K562 (cell line): ENCODE measurements around the gene HEMGN. TPM values are rescaled to one million over a fixed set of nuclear protein-coding genes. Genes with fewer than 3 reads are reported as not detected.
A peak's percentile ranks its signal among the peaks of the same experiment; 100 is the strongest.

ENCODE experiments used
- CEBPB ChIP-seq: fragments of 450-650 bp; IDR thresholded peaks from 2 replicates; pipeline ENCODE4 v1.6.1; 2016; ENCODE audit warnings: missing genetic modification characterization, missing compliant biosample characterization
- CREBBP ChIP-seq: IDR thresholded peaks from one replicate; pipeline ENCODE4 v1.6.1; 2012; ENCODE audit warnings: low read depth, mild to moderate bottlenecking, control low read depth, inconsistent platforms, low read length
- GABPB2 ChIP-seq: fragments of 250-450 bp; sonication (Bioruptor Pico); conservative IDR thresholded peaks from 2 replicates; pipeline ENCODE4 v1.5.1; 2021; ENCODE audit warnings: mild to moderate bottlenecking
- GATAD2B ChIP-seq: fragments of 450-650 bp; IDR thresholded peaks from 2 replicates; pipeline ENCODE4 v1.6.1; 2017; ENCODE audit warnings: mild to moderate bottlenecking, borderline replicate concordance
- HDAC1 ChIP-seq, 2 experiments: fragments of 450-650 bp; IDR thresholded peaks; 2 replicates each; pipeline ENCODE4 v1.6.1; 2016 to 2017; ENCODE audit warnings: inconsistent platforms in 1 of 2, mild to moderate bottlenecking in 1 of 2, moderate library complexity in 1 of 2
- HNRNPL ChIP-seq: fragments of 200-400 bp; formaldehyde crosslinking; IDR thresholded peaks from 2 replicates; pipeline ENCODE4 v1.6.1; 2017; ENCODE audit warnings: low read depth, mild to moderate bottlenecking, low read length
- PURB ChIP-seq: sonication (generic); formaldehyde crosslinking; IDR thresholded peaks from 2 replicates; pipeline ENCODE4 v1.9.0; 2021; ENCODE audit warnings: low read depth, mild to moderate bottlenecking, missing genetic modification reagents
- SRSF9 ChIP-seq: fragments of 200-400 bp; formaldehyde crosslinking; IDR thresholded peaks from 2 replicates; pipeline ENCODE4 v1.6.1; 2017; ENCODE audit warnings: low read depth, low read length, borderline replicate concordance
- TEAD4 ChIP-seq, 2 experiments: sonication (generic) in 1 of 2; formaldehyde crosslinking in 1 of 2; IDR thresholded peaks; 2 replicates each; pipeline versions ENCODE4 v1.6.1 to v1.8.0; 2012 to 2022; ENCODE audit warnings: borderline replicate concordance in 1 of 2, inconsistent platforms in 1 of 2, low read length in 1 of 2, mild to moderate bottlenecking in 1 of 2, missing genetic modification reagents in 1 of 2
- XRCC3 ChIP-seq: fragments of 450-650 bp; IDR thresholded peaks from 2 replicates; pipeline ENCODE4 v1.6.1; 2017; ENCODE audit warnings: mild to moderate bottlenecking, moderate library complexity
- YY1 ChIP-seq, 3 experiments: IDR thresholded peaks; 2 replicates each; pipeline ENCODE4 v1.6.1; 2011; ENCODE audit warnings: low read length in 2 of 3, mild to moderate bottlenecking in 2 of 3, moderate library complexity in 2 of 3, borderline replicate concordance in 1 of 3, control low read depth in 1 of 3, low read depth in 1 of 3; ENCODE audit not compliant: insufficient read depth in 3 of 3, insufficient replicate concordance in 2 of 3, control insufficient read depth in 1 of 3, insufficient read length in 1 of 3; ENCODE audit errors: extremely low read depth in 1 of 3
- ZFX ChIP-seq: sonication (generic); formaldehyde crosslinking; IDR thresholded peaks from 2 replicates; pipeline ENCODE4 v1.8.0; 2022; ENCODE audit warnings: mild to moderate bottlenecking, missing genetic modification reagents, moderate library complexity
- ZNF263 ChIP-seq: sonication (generic); formaldehyde crosslinking; IDR thresholded peaks from 2 replicates; pipeline ENCODE4 v1.8.0; 2022; ENCODE audit warnings: mild to moderate bottlenecking, missing genetic modification reagents, borderline replicate concordance
- polyA plus RNA-seq, 8 experiments: library from polyadenylated mRNA; depleted of rRNA in 4 of 8; stranded (reverse) in 5 of 8; unstranded in 3 of 8; fragments of >200 nt; fragmentation: Nextera tagmentation in 2 of 8; fragmentation: Illumina TruSeq in 1 of 8; extraction: Ambion mirVana in 2 of 8; extraction: Trizol in 1 of 8; gene quantifications; 2 replicates each; pipeline versions ENCODE4 v1.2.1 to v1.2.3, GENCODE V29; 2011 to 2014; ENCODE audit warnings: inconsistent platforms in 1 of 8, missing spikeins in 1 of 8
- total RNA-seq, 7 experiments: library from RNA; depleted of rRNA in 6 of 7; stranded (reverse); fragments of >200 nt in 6 of 7; fragmentation: Illumina TruSeq in 2 of 7; extraction: Trizol in 2 of 7; gene quantifications; 2 replicates each; pipeline versions ENCODE4 v1.2.1 to v1.2.3, GENCODE V29; 2011 to 2021; ENCODE audit warnings: low replicate concordance in 1 of 7
- TF ChIP-seq, protein P1 (sequence below), 2 experiments: fragments of 200-800 bp in 1 of 2; sonication (Bioruptor generic) in 1 of 2; sonication (generic) in 1 of 2; formaldehyde crosslinking in 1 of 2; IDR thresholded peaks in 1 of 2; conservative IDR thresholded peaks in 1 of 2; 2 replicates each; pipeline versions ENCODE4 v1.5.0 to v1.6.1; 2016 to 2020; ENCODE audit warnings: missing compliant biosample characterization in 1 of 2, missing genetic modification characterization in 1 of 2, missing genetic modification reagents in 1 of 2
- TF ChIP-seq, protein P2 (sequence below): fragments of 450-650 bp; conservative IDR thresholded peaks from 2 replicates; pipeline ENCODE4 v1.6.1; 2016; ENCODE audit warnings: missing genetic modification characterization, low read depth, mild to moderate bottlenecking, missing compliant biosample characterization, moderate library complexity
- TF ChIP-seq, protein P3 (sequence below): fragments of 450-650 bp; IDR thresholded peaks from 2 replicates; pipeline ENCODE4 v1.6.1; 2014; ENCODE audit warnings: low read depth, mild to moderate bottlenecking, moderate library complexity, borderline replicate concordance

The HEMGN gene
- total and polyA plus RNA-seq, 9 of the 15 experiments (the other 6 are each of a cell fraction or from before 2014, with no cell fraction given): 56.3 to 258 (median 137) TPM

DNA sequence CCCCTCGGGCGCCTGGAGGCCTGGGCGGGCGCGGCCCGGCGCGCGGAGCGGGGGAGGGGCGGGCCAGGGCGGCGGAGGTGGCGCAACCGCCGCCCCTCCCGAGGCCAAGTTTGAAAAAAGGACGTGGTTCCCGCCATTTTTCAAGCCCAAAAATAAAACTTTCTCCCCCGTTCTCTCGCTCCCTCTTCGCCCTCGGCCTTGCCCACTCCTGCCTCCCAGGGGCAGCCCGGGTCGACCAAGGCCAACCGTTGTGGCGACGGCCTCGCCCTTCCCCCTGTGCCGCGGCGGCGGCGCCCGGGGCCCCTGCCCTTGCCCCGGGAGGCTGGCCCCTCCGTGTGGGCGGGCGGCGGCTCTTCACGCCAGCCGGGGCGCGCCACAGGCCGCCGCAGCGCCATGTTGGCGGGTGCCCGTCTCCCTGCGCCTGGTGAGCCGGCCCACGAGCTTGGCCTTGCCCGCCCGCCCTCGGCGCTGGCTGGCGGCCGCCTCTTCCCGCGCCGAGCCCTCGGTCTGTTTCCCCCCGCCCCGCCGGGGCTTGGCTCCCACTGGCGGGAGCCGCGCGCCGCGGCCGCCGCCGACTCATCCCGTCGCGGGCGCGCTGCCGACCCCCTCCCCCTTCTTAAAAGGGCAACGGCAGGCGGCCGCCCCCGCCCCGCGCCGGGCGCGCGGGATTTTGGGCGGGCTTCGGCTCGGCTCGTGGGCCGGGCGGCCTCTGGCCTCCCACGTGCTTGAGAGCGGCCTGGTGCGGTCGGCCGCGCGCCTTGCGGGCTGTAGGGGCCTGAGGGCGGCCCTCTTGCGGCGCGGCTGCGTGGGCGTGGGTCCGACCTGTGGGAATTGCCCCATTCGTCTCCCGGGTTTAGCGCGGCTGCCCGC, 46.5 kb upstream of the HEMGN start (continued):
- TF ChIP-seq CEBPB (tag) (peak; percentile 79), ZNF263 (CRISPR knock-in tag) (peak; percentile 54; the same call in 1 of the 2 replicates), PURB (no peak), CREBBP (no peak), YY1 (IDR thresholded peaks at IDR 0.05; ENCODE audit: borderline replicate concordance in 1 of 3, control insufficient read depth in 1 of 3, extremely low read depth in 1 of 3, insufficient read depth in 3 of 3, insufficient read length in 1 of 3, insufficient replicate concordance in 2 of 3, low read depth in 1 of 3, low read length in 2 of 3) (peak; percentile 56 to 80 (median 74)), ZFX (CRISPR knock-in tag) (peak; percentile 76), GABPB2 (CRISPR knock-in tag) (no peak), XRCC3 (no peak), HNRNPL (peak; percentile 56; the same call in 1 of the 2 replicates), GATAD2B (peak; percentile 99), HDAC1 (IDR thresholded peaks at IDR 0.05) (0 out of 4 replicates have a peak, but pooled peaks of 1 of the 2 experiments have one; percentile 11), SRSF9 (no peak), TEAD4 (IDR thresholded peaks at IDR 0.05; ENCODE audit: low read length) (no peak), TEAD4 (CRISPR knock-in tag; IDR thresholded peaks at IDR 0.05; ENCODE audit: borderline replicate concordance) (peak; percentile 99)
- TF ChIP-seq, protein P1, sequence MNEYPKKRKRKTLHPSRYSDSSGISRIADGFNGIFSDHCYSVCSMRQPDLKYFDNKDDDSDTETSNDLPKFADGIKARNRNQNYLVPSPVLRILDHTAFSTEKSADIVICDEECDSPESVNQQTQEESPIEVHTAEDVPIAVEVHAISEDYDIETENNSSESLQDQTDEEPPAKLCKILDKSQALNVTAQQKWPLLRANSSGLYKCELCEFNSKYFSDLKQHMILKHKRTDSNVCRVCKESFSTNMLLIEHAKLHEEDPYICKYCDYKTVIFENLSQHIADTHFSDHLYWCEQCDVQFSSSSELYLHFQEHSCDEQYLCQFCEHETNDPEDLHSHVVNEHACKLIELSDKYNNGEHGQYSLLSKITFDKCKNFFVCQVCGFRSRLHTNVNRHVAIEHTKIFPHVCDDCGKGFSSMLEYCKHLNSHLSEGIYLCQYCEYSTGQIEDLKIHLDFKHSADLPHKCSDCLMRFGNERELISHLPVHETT (CRISPR knock-in tag; conservative IDR thresholded peaks at IDR 0.05 in 1 of 2, IDR thresholded peaks at IDR 0.05 in 1 of 2): peak in 1 of 2 experiments; percentile 89; a peak in 1 of 4 replicates
- TF ChIP-seq, protein P2, sequence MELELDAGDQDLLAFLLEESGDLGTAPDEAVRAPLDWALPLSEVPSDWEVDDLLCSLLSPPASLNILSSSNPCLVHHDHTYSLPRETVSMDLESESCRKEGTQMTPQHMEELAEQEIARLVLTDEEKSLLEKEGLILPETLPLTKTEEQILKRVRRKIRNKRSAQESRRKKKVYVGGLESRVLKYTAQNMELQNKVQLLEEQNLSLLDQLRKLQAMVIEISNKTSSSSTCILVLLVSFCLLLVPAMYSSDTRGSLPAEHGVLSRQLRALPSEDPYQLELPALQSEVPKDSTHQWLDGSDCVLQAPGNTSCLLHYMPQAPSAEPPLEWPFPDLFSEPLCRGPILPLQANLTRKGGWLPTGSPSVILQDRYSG (tag): no peak
- TF ChIP-seq, protein P3, sequence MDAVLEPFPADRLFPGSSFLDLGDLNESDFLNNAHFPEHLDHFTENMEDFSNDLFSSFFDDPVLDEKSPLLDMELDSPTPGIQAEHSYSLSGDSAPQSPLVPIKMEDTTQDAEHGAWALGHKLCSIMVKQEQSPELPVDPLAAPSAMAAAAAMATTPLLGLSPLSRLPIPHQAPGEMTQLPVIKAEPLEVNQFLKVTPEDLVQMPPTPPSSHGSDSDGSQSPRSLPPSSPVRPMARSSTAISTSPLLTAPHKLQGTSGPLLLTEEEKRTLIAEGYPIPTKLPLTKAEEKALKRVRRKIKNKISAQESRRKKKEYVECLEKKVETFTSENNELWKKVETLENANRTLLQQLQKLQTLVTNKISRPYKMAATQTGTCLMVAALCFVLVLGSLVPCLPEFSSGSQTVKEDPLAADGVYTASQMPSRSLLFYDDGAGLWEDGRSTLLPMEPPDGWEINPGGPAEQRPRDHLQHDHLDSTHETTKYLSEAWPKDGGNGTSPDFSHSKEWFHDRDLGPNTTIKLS: no peak; the same call in 1 of the 2 replicates
